HG02642 (cell line): ENCODE results near the gene NUP214.

Experiments used
- ATAC-seq: cut with Tn5 transposase; IDR thresholded peaks from one replicate; pipeline ENCODE4 v1.9.1; 2021; ENCODE audit warnings: mild to moderate bottlenecking; ENCODE audit not compliant: unreplicated experiment, poor library complexity

Gene NUP214

GRCh38 chr9:131273856-131274673 is 148.7 kb downstream of the NUP214 start:
- no peak for ATAC-seq

GRCh38 chr9:131274674-131275331 is 149.4 kb downstream of the NUP214 start:
- ATAC-seq, result no peak

- no peak for ATAC-seq
These were observed 150.1 kb downstream of the NUP214 start for GRCh38 chr9:131275332-131276093.

- ATAC-seq, result no peak
These were observed 150.9 kb downstream of the NUP214 start, which contains the start of gene FAM78A for GRCh38 chr9:131276094-131276888. Gene FAM78A (minus strand): TSS chr9:131276510. CDS start chr9:131276179, 331 bp downstream.

GRCh38 chr9:131276891-131277286 is 151.5 kb downstream of the NUP214 start:
- no peak for ATAC-seq

GRCh38 chr9:131277287-131277909 is 152.0 kb downstream of the NUP214 start:
- no peak for ATAC-seq

GRCh38 chr9:131277910-131278701 is 152.7 kb downstream of the NUP214 start:
- ATAC-seq, result no peak

GRCh38 chr9:131278702-131279111 is 153.3 kb downstream of the NUP214 start:
- no peak for ATAC-seq

- ATAC-seq, result no peak
These were observed 153.9 kb downstream of the NUP214 start for GRCh38 chr9:131279196-131279862.

- no peak for ATAC-seq
These were observed 154.6 kb downstream of the NUP214 start for GRCh38 chr9:131279863-131280570.

- ATAC-seq, result no peak
These were observed 155.3 kb downstream of the NUP214 start for GRCh38 chr9:131280660-131281059.

- no peak for ATAC-seq
These were observed 156.0 kb downstream of the NUP214 start for GRCh38 chr9:131281119-131281965.

- no peak for ATAC-seq
These were observed 156.8 kb downstream of the NUP214 start for GRCh38 chr9:131282175-131282574.

GRCh38 chr9:131282688-131283422 is 157.5 kb downstream of the NUP214 start:
- no peak for ATAC-seq
